Heart left ventricle (tissue), 16 donors: ENCODE measurements around the gene TEAD1. TPM values are rescaled to one million over a fixed set of nuclear protein-coding genes. Genes with fewer than 3 reads are reported as not detected.

Source experiments
- ATAC-seq, 4 donors: fragments of 200-7000 bp; cut with Tn5 transposase; one replicate each; pipeline ENCODE4 v1.9.1; 2020 to 2022; ENCODE audit warnings: moderate library complexity in 4 of 4, mild to moderate bottlenecking in 3 of 4, moderate number of reproducible peaks in 1 of 4
- DNase-seq, 5 donors: peaks; one replicate each; pipeline ENCODE4 v3.0.0-alpha.2; 2020
- H3K27ac ChIP-seq, 12 donors: fragments of 200-600 bp; sonication (generic) in 4 of 12; one replicate each; pipeline versions ENCODE4 v1.5.0 to v1.8.0; 2016 to 2022; ENCODE audit warnings: mild to moderate bottlenecking in 2 of 12
- H3K27me3 ChIP-seq, 9 donors: fragments of 200-600 bp; sonication (generic) in 2 of 9; one replicate each; pipeline versions ENCODE4 v1.5.1 to v1.8.0; 2016 to 2022; ENCODE audit warnings: mild to moderate bottlenecking in 3 of 9
- H3K36me3 ChIP-seq, 9 donors: fragments of 200-600 bp; sonication (generic) in 2 of 9; one replicate each; pipeline versions ENCODE4 v1.5.0 to v1.8.0; 2018 to 2022; ENCODE audit warnings: mild to moderate bottlenecking in 2 of 9
- H3K4me1 ChIP-seq, 12 donors: fragments of 200-600 bp; sonication (generic) in 4 of 12; one replicate each; pipeline versions ENCODE4 v1.5.0 to v1.8.0; 2016 to 2022; ENCODE audit warnings: mild to moderate bottlenecking in 3 of 12
- H3K4me3 ChIP-seq, 12 donors: fragments of 200-600 bp; sonication (generic) in 4 of 12; one replicate each; pipeline versions ENCODE4 v1.5.0 to v1.8.0; 2017 to 2022; ENCODE audit warnings: mild to moderate bottlenecking in 9 of 12, moderate library complexity in 4 of 12
- H3K9me3 ChIP-seq, 12 donors: fragments of 200-600 bp; sonication (generic) in 4 of 12; one replicate each; pipeline versions ENCODE4 v1.5.0 to v1.8.0; 2016 to 2022; ENCODE audit warnings: mild to moderate bottlenecking in 1 of 12
- POLR2A ChIP-seq, 2 donors: fragments of 450-650 bp; IDR thresholded peaks; one replicate each; pipeline ENCODE4 v1.6.1; 2017; ENCODE audit warnings: antibody characterized with exemption in 2 of 2, mild to moderate bottlenecking in 2 of 2, moderate library complexity in 2 of 2
- WGBS, 4 donors: extraction: QIAGEN DNeasy Blood & Tissue Kit in 2 of 4; methylation state at CpG; one replicate each; pipeline versions ENCODE4 v1.1.5 to v1.1.7; 2013 to 2018; 5-methylcytosine and 5-hydroxymethylcytosine counted together
- intact Hi-C, 10 donors: fragments of 100-400 bp; cut with DNase I; formaldehyde crosslinking; loops; one replicate each; pipeline versions ENCODE4 v1.11.1 to v1.14.2; 2022
- polyA plus RNA-seq, 2 donors: library from polyadenylated mRNA; stranded (reverse); fragments of 200-250 nt; gene quantifications; one replicate each; pipeline ENCODE4 v1.2.3, GENCODE V29; 2013
- total RNA-seq, 9 donors: library from RNA; depleted of rRNA in 2 of 9; stranded (reverse); fragments of >200 nt in 2 of 9; fragmentation: NEBNext Ultra II Directional in 3 of 9; extraction: Animal tissue kit (Norgen Biotek cat#: 25700) in 3 of 9; gene quantifications; one replicate each; pipeline versions ENCODE4 v1.1.0 to v1.2.4, GENCODE V29; 2016 to 2023
- TF ChIP-seq, protein P1 (sequence below), 12 donors: fragments of 200-600 bp; sonication (generic) in 4 of 12; IDR thresholded peaks; one replicate each; pipeline versions ENCODE4 v1.5.0 to v1.8.0; 2018 to 2022; ENCODE audit warnings: antibody characterized with exemption in 12 of 12, mild to moderate bottlenecking in 5 of 12
- donor health status: ischemic (EF 13 %, LVEDD 7.1; RV severe dilation, severe dysfunction).
- donor health status: healthy with polysubstance abuse.
- donor health status: DM: no; HTN: yes; CAD: no.
- donor health status: DM: no; HTN: no; CAD: no.
- donor health status: ischemic (EF 25% LVEDD 6.9; RV normal size, moderate dysfunction).
- donor health status: ischemic (EF 25% LVEDD 5.7; RV mildly dilated, moderate dysfunction).
- donor health status: healthy.
- donor health status: DM: yes; HTN: yes; CAD: no.
- donor health status: ischemic (EF 35%, LVEDD 5.7; RV mildly dilated, moderate dysfunction).
- donor health status: nonischemic (EF 11% LVEDD 7.7; RV severe dilation, severe dysfunction).
- donor health status: DM: yes; HTN: yes; CAD: no.
- donor health status: PGD.
- donor health status: ischemic (EF 29% LVEDD 5.4; RV normal size, mild dysfunction).
- donor health status: nonischemic (EF 23%, LVEDD 6.1; RV moderate dilation, normal function).

The TEAD1 gene
- total and polyA plus RNA-seq, 11 donors = 14.4 to 161 (median 113) TPM

DNA sequence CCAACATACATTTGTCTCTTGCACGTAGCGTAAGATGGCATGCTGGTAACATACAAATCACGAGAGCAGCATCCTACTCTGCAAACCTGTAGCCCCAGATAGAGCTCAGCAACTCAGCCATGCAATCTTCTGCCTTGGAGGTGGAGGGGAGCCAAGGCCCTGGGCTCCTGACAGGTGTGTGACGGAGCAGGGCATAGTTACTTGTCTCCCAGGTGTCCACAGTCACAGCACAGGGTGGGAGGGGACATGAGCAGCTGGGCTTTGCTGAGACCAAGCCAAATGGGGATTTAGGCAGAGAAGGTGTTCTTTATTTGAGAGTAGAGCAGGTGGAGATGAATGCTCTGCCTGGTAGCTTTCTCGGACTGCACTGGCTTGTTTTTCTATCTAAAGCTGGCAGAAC lies 111.7 kb downstream of the TEAD1 start:
- no peak overlapping the region for H3K27ac ChIP-seq
- H3K4me3 ChIP-seq = no peak overlapping the region
- no peaks in the 10 kb centered on the region for H3K27me3 ChIP-seq
- WGBS, 4 donors = 94 to 99% (median 97%) methylated on average over 5 of the region's 5 CpGs
- ATAC-seq (no peak), DNase-seq (no peak)
- H3K9me3 ChIP-seq = no peaks in the 10 kb centered on the region
- peaks cover 0 to 1% (median 0%) of the 10 kb centered on the region in 9 donors for H3K36me3 ChIP-seq
- intact Hi-C loops = loop anchor here in 1 of 10 donors (5.0 kb wide), 1 partner anchor 44 kb away; no protein-coding TSS in a partner anchor
- TF ChIP-seq, protein P1, sequence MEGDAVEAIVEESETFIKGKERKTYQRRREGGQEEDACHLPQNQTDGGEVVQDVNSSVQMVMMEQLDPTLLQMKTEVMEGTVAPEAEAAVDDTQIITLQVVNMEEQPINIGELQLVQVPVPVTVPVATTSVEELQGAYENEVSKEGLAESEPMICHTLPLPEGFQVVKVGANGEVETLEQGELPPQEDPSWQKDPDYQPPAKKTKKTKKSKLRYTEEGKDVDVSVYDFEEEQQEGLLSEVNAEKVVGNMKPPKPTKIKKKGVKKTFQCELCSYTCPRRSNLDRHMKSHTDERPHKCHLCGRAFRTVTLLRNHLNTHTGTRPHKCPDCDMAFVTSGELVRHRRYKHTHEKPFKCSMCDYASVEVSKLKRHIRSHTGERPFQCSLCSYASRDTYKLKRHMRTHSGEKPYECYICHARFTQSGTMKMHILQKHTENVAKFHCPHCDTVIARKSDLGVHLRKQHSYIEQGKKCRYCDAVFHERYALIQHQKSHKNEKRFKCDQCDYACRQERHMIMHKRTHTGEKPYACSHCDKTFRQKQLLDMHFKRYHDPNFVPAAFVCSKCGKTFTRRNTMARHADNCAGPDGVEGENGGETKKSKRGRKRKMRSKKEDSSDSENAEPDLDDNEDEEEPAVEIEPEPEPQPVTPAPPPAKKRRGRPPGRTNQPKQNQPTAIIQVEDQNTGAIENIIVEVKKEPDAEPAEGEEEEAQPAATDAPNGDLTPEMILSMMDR (IDR thresholded peaks at IDR 0.05) = no peak
- TF ChIP-seq POLR2A (IDR thresholded peaks at IDR 0.05) = no peak
- H3K4me1 ChIP-seq = peaks cover 0 to 40% (median 5%) of the 10 kb centered on the region in 12 donors

DNA sequence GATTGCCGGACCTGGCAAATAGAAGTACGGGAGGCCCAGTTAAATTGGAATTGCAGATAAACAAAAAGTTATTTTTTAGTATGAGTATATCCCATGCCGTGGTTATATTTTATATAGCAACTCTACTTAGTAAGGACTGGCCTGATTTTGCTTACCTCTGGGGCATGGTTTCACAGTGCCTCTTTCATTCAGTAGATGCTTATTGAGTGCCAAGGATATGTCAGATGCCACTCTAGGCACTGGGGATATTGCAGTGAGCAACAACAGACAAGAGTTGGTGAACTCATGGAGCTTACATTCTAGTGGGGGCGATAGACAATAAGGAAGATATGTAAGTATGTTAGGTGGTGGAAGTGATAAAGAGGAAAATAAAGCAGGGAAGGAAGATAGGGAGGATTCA lies 112.2 kb downstream of the TEAD1 start:
- no peaks in the 10 kb centered on the region for H3K27me3 ChIP-seq
- no peaks in the 10 kb centered on the region for H3K9me3 ChIP-seq
- intact Hi-C loops = loop anchor here in 1 of 10 donors (5.0 kb wide), 1 partner anchor 44 kb away; no protein-coding TSS in a partner anchor
- H3K4me1 ChIP-seq = peaks cover 0 to 40% (median 5%) of the 10 kb centered on the region in 12 donors
- no peak overlapping the region for H3K27ac ChIP-seq
- H3K36me3 ChIP-seq = no peaks in the 10 kb centered on the region
- TF ChIP-seq, protein P1 (IDR thresholded peaks at IDR 0.05) = no peak
- TF ChIP-seq POLR2A (IDR thresholded peaks at IDR 0.05) = no peak
- DNase-seq (no peak), ATAC-seq (peak in 3 of 4 donors; percentile 63 to 71 (median 65))
- WGBS, 4 donors = 63 to 75% (median 69%) methylated on average over 4 of the region's 4 CpGs
- H3K4me3 ChIP-seq = no peak overlapping the region

DNA sequence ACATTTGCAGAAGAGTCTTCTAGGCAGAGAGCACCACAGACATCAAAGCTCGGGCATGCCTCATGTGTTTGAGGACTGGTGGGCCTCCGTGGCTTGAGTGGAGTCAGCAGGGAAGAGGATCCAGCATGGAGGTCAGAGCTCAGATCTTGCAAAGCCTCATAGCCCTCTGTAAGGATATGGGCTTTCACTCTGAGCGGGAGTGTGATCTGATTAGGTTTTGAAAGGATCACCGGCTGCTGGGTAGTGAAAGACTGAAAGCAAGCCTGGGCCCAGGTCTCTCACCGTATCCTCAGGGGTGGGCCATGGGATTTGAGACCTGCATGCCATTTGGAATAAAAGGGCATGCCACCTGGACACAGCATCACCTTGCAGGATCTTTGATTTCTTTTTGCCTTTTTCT lies 112.7 kb downstream of the TEAD1 start:
- TF ChIP-seq, protein P1 (IDR thresholded peaks at IDR 0.05) = no peak
- no peak for TF ChIP-seq POLR2A (IDR thresholded peaks at IDR 0.05)
- ATAC-seq (no peak), DNase-seq (no peak)
- Histone ChIP-seq H3K4me3 (no peak overlapping the region), H3K27me3 (no peaks in the 10 kb centered on the region), H3K27ac (no peak overlapping the region), H3K4me1 (peaks cover 0 to 40% (median 5%) of the 10 kb centered on the region in 12 donors), H3K9me3 (no peaks in the 10 kb centered on the region), H3K36me3 (no peaks in the 10 kb centered on the region)
- WGBS, 4 donors = 85 to 95% (median 87%) methylated on average over 5 of the region's 5 CpGs
- intact Hi-C loops = loop anchor here in 1 of 10 donors (5.0 kb wide), 1 partner anchor 45 kb away; no protein-coding TSS in a partner anchor

DNA sequence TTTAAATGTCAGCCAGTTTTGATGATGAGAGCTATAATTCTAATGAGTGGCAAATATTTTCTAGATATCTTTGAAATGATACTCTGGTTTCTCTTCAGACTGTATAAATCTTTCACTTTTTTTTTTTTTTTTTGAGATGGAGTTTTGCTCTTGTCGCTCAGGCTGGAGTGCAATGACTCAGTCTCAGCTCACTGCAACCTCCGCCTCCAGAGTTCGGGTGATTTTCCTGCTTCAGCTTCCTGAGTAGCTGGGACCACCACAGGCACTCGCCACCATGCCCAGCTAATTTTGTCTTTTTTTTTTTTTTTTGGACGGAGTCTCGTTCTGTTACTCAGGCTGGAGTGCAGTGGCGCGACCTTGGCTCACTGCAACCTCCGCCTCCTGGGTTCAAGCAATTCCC lies 113.6 kb downstream of the TEAD1 start:
- DNase-seq = no peak
- intact Hi-C loops = loop anchor here in 1 of 10 donors (5.0 kb wide), 1 partner anchor 46 kb away; no protein-coding TSS in a partner anchor
- Histone ChIP-seq H3K9me3 (no peaks in the 10 kb centered on the region), H3K4me3 (no peak overlapping the region), H3K27me3 (no peaks in the 10 kb centered on the region), H3K4me1 (peaks cover 0 to 40% (median 5%) of the 10 kb centered on the region in 12 donors), H3K27ac (no peak overlapping the region), H3K36me3 (no peaks in the 10 kb centered on the region)
- 77 to 83% (median 80%) methylated on average over 9 of the region's 9 CpGs for WGBS, 4 donors
- TF ChIP-seq, protein P1 (IDR thresholded peaks at IDR 0.05) = no peak
- TF ChIP-seq POLR2A (IDR thresholded peaks at IDR 0.05) = no peak
- peak in 1 of 4 donors; percentile 19 for ATAC-seq
